AML-193 (cell line): Measurements from ENCODE around the gene OPCML.

Source experiments
- DNase-seq, 2 experiments: peaks; one replicate each; lab custom pipeline; 2025; lab: John Stamatoyannopoulos, UW

Gene OPCML

DNA sequence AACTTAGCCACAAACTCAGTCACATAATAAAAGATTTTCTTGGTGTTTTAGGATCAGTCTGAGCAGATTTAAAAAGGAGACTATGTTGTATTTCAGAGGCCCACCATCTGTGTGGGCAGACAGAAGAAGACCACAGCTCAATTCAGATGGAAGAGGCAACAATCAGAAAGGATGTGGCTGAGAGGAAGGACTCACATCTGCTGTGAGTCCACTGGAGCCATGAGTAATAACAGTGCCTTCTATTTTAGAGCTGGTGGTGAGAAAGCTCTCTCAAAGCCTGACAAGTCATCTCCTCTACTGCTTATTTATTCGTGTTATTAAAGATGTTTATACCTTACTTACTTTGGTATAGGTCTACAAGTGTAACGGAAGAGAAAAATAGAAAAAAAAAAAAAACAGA lies 357.2 kb downstream of the OPCML start:
- DNase-seq: no peak

DNA sequence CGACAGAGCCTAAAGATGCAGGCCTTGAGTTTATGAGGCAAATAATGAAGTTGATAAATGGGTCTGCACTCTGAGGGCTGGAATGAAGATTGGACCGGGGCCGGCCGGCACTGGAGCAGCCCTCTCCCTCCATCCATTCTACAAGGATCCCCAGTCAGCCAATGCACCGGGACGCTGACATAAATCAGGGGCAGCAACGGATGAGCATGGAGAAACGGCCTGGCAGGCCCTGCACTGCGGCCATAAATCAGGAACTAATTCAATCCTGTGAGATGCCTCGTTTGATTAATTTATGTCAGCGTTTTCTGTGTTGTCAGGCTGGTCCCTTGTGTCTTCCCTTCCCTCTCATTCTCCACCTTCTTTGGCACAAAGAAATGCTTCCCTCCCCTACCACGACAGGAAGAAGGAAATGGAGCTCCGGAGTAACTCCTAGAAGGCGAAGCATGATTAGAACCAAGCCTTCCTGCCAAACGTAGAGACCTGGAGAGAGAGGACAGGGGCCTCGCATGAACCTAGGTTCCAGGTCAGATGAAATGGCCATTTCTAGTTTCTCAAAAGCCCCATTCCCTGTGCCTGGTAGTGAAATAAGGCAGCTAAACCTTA lies 358.4 kb downstream of the OPCML start:
- no peak for DNase-seq

DNA sequence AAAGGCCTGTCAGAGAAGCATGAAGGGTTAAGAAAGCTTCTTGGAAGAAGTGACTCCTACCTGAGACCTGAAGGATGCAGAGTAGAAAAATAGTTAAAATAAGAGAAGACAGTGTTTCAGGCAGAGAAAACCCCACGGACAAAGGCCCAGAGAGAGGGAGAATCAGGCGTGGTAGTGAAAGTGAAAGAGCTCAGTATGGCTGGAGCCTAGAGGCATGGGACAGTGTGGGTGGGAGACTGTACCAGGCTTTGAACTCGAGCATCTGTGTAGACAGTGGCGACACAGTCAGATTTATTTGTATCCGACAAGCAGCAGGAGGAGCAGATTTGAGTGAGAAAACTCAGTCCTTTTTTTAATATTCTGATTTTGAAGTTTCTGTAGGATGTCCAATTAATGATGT lies 360.0 kb downstream of the OPCML start:
- DNase-seq: no peak

DNA sequence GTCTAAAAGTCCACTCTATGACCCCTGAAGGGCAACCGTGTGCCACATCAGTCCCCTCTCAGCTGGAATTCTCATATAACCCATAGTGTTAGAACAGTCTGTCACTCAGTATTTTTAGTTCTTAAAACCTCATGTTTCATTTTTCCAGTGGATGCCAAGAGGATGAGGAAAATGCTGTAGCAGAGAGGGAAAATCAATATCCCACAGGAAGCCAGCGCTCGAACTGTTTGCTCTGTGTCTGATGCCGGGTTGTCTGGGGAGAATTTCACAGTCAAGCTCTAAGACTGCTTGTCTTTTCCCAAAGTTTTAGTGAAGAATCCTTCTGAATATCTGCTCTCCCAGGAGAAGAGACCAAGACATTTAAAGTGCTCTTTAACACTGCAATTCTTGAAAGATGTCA lies 360.9 kb downstream of the OPCML start:
- DNase-seq: no peak

DNA sequence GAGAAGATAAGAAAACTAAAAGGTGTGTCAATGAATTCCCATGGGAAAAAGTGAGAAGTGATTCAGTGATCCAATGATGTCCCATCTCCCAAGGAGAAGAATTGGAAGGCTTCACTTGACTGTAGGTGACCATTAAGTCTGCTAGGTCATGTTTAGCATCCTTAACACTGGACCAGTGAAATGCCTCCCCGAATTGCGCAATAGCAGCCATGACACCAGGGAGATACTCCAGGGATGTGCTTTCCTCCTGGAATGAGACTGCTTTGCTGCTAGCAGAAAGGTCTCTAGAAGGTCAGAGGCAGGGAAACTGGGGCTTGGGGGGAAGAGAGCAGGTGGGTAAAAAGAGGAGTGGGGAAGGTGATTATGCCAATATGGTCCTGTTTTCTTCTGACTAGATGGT lies 364.3 kb downstream of the OPCML start:
- DNase-seq: no peak

DNA sequence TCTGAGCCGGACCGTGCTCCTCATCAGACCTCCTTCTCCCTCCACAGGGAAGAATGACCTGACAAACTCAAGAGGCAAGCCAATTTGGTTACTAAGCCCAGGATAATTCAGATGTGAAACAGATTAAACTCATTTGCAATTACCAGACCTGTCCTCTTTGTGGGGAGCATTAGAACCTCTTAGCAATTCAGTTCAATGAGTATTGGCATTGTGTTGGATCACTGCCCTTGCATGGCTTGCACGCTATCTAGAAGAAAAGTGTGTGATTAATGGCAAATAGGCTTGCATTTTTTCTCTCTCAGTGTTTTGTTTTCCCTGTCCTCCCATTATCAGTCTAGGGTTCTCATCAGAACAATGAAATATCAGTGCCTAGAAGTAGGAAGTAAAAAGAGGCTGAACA lies 365.6 kb downstream of the OPCML start:
- no peak for DNase-seq

DNA sequence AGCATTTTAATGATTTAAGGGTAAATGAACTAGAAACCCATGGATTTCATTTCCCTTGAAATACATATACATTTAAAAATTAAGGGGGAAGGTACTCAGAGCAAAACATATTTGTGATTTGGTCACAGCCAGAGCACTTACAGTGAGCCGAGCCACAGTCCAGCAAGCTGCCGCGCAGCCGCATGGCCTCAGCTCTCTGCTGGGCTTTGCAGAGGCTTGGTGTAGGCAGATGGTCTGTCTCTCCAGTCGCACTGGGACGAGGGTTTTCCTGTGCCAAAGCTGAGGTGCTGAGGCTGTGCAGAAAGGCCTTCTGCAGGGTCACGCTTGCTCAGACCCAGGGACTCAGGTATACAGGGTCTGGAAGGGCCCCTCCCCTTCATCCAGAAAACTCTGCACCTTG lies 367.3 kb downstream of the OPCML start:
- DNase-seq: no peak

DNA sequence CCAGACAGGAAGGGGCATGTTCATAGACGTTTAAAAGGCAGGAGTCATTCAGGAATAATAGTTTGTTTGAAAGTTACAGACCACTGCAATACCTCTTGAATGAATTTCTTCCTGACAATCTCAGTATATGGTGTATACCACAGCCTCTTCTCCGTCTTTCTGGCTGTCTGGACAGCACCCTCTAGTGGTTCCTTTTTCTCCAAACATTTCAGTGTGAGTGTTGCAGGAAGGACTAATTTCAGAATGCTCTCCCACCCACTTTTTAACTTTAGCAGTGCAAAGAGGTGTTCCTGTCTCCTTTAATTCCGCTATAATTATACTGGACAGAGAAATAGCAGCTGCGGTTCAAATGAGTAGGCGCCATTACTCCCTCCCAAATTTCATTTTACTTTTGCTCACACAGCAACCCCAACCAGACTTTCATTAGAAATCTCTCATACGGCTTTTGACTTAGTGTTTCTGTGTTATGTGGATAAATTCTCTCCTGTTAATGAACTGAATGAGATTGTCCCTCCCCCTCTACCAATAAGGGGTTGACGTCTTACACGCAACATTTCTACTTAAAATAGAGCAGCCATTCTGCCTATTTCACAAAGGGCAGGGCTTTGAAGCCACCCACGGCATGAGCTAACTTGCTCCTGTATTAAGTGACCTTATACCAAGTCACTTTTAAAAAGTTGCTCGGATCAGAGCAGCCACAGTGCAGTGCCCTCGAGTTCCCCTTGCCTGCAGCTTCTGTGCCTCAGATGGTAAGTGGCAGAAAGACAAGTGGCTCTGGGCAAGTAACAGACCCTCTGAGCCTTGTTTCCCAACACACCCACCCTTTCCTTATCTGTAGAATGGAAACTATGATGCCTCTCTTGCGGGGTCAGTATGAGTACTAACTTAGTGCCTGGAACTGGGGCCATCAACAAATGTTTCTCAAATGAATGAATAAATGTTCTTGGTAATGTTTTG lies 368.6 kb downstream of the OPCML start:
- DNase-seq: peak; percentile 28 to 30

DNA sequence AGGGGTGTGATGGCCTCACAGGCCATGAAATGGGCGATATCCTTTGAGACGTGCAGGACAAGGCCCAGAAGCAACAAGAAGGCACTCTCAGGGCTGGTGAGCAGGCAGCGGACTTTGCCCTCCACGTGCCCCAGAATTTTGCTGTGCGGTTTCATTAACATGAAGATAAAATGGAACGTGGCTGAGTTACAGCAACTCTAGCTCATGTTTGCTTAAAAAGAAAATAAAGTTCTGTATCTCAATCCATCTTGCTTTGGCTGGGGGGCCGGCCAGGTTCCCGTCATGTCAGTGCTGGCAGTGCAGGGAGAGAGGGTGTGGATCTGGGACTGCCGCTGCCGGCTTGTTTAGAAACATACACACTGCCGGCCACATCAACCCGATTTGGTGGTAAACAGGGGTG lies 370.1 kb downstream of the OPCML start:
- DNase-seq: no peak

DNA sequence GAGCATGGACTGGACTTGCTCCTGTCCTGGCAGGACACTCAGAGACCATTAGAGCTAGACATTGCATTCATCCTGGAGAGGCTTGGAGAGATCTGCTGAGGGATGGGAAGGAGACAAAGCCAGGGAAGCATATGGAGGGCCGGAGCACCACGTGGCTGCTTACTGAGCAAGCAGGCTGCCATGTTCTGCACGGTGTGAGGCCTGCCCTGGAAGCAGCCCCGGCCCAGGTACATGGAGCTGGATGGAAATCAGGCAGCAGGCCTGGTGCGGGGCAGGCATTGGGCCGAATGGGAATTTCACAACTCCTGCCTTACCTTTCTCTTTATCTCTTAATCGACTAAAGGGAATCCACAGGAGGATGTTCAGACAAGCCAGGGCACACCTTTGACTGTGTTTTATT lies 371.5 kb downstream of the OPCML start:
- DNase-seq: no peak

DNA sequence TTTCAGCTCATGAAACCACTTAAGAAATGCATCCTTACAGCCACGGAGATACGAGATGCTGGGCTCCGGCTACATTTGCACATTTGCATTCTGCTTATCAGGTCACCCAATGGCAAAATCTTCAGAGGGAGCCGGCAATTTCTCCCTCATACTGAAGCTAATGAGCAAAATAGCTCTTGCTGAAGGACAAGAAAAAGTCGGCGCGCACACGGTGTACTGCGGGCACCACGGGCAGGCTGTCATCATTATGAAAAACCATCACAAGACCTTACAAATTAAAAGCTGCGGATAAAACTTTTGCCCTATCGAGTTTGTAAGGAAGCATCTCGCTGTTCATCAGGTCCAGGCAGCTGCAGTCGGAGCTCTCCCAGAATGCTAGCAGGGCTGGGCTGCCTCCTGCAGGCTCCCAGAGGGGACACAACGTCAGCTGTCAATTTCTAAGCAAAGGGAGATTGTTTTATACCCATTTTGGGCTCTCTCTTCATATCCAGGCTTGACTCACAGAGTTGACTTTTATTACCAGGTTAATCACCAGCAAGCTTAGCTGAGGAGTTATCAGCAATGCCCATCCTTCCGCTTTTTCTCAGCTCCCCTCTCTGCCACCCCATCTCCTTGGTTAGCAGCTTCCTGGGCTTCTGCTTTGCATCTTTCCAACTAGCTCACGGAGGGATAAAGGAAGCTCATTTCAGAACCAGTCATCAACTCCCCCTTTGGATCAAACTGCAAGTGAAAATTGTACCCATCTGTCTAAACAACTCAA lies 375.1 kb downstream of the OPCML start:
- no peak for DNase-seq

DNA sequence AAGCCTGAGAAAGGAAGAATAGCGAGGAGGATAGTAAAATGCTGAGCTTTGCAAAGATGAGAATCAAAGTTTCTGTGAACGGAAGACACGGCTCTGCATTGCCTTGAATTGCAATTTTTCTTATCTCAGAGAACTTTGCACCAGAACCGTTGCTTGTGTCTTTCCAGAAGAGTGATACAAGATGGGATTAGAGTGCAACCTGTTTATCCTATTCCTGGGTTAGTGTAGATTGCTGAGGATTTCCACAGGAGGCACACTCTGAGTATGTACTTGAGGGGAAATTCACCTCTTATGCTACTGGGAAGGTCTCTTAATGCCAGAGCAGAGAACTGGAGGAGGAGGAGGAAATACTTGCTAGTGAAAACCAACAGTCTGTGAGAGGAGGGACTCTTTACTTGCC lies 377.5 kb downstream of the OPCML start:
- no peak for DNase-seq

DNA sequence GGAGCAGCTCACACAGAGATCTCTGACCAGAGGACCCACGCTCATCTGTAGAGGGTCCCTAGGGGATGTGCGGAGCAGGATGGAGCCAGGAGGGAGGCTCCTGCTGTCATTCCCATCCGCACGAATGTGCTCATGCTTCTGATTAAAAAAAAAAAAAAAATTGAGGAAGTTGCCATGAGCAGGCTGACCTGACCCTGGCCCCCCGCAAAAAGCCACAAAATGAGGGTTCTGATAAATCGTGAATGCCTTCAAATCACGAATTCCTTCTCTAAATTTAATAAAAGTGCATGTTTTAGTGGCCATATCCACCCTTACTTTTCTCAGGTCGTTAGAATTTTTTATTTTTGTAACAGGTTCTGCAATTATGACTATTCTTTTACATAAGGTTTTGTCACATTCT lies 378.2 kb downstream of the OPCML start:
- no peak for DNase-seq

DNA sequence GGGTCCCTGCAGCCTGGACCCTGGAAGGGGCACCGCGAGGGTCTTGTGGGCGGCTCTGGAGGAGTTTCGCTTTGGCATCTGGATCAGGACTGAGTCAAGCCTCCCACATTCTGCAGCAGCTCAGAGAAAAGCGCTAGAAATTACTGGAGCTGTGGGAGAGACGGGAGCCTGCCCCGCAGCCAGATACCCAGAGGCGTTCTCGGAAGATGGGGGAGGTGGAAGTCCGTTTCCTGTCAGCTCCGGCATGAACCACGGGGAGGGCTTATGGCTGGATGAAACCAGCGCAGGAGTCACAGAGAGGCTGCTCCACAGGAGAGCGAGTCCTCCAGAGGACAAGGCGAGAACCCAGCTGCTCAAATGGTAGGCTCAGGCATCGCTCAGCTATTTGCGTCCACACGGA lies 379.3 kb downstream of the OPCML start:
- DNase-seq: no peak

DNA sequence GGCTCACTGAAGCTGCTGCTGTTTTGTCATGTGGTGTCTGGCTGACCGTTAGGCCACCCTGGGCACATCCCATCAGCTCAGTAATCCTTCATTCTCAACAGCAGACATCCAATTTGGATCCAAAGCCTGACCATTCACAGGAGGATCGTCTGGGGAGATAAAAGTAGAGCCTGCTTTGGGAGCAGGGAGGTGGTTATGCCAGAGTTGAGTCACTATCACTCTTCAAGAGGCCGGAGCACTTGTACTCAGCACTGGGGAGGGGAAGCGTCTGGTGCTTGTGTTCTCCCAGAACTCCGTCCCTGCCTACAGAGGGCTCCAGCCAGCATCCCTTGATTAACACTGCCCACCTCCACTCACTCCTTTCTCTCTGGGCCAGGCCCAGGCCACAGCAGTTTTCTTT lies 382.6 kb downstream of the OPCML start:
- no peak for DNase-seq

DNA sequence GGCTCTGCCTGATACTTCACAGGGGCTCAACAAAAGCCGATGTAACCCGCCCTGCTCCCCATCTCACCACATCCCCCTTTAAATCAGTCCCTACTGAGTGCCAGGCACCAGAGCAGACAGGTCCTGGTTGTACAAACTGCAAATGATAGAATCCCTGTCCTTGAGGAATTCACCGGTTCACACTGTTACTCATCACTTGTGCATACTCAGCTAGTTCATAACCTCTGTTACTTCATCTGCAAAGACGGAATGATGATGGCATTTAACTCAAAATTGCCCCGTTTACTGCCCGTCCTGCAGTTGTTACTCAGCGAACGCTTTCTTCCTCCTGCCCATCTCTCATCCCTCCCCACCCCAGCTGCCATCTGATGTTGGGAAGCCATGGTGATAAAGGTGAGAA lies 384.7 kb downstream of the OPCML start:
- DNase-seq: no peak

DNA sequence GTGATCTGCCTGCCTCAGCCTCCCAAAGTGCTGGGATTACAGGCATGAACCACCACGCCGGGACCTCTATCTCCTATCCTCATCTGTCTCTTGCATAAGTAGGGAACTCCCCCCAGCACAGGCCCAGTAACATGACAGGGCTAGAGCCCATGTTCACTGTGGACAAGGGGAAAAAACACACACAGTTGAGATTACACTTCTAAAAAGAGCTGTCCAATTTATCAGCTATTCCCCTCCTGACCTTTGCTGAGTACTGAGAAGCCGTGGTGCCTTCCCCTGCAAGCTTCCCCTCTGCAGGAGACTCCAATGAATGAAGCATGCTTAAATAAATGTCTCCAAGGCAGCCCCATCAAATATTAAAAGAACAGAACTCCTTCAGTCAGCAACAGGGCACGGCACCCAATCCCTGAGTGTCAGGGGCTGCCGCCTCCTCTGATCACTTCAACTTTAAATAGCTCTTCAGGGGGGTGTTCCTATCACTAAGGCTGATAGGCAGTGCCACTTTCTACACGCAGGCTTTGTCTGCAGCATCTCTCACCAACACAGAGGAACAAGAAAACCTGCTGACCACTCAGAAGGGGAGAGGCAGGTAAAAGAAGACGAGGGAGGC lies 385.5 kb downstream of the OPCML start:
- no peak for DNase-seq

DNA sequence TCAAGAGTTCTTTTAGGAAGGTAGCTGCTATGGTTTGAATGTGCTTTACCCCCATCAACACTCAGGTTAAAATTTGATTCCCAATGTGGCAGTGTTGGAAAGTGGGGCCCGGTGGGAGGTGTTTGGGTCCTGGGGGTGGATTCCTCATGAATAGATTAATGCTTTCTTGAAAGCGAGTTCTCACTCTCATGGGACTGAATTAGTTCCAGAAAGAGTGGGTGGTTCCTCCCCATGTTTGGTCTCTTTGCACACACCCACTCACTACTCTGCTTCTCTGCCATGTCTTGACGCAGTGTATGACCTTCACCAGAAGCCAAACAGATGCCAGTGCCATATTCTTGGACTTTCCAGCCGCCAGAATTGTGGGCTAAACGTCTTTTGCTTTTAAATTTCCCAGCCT lies 394.4 kb downstream of the OPCML start:
- DNase-seq: no peak

DNA sequence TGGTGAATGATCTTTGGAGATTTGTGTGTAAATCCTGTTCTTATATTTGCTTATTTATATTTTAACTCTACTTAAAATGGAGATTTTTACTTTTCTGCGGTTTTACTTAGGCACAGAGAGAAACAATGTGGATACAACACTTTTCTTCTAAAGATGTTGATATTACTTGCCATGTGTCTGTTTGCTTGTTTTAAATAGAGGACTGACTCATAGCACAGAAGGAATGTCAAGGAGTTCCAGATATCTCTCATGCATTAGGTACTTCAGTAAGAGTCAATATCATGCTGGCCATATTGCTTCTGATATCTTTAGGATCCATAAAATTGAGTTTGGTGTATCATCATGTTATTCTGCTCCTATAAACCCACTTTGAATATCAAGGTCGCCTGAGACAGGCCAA lies 395.0 kb downstream of the OPCML start:
- no peak for DNase-seq

DNA sequence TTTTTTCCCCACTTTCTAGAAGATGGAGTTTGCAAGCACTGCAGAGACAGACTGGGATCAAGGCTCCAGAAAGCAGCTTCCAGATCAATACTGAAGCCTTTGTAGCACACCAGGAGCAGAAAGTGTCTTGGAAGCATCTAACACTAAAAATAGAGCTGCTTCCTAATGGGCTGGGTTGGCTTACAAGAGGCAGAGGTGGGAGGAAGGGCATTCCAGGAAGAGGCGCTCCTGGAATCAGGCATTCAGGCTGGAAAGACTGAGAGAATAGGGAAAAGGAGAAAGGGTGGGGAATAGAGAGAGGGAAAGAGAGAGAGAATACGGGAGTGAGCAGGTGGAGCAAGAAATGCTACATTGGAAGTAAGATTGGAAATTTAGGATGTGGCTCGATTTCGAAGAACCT lies 395.9 kb downstream of the OPCML start:
- DNase-seq: no peak

DNA sequence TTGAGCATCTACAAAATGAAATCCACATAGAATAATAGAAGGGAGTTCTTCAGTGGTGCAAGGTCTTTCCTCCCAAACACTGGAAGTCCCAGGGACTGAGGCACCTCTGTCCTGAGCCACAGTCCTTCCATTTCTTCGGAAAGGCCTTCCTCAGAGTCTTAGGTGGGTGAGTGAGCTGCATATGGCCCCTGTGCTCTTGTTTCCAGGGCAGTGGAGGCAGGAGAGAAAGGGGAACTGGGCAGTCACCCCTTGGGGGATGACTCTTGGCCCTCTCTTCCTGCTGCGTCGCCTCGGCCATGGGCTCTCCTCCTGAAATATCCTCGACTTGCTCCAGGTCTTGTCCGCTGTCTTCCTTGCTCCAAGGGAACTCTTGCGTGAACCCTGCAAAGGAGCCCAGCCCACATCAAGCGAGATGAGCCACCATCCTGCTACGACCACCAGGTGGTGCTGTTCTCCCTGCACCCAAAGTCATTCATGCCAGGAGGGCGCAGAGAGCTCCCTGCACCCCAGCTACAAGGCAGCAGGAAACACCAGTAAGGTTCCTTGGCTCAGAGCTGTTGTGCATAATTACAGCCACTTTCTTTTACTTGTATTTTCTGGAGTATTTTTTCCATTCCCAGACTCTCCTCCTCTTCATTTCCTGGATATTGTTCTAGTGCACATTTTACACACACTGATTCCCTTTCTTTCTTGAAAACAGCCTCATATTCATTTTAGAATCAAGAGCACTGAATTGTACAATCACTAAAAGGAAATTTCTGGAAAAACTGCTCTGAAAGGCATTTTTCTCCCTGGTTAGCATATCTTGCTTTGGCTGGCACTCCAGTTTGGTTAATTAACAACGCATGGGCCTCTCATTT lies 397.8 kb downstream of the OPCML start:
- peak; percentile 7 to 25 for DNase-seq

DNA sequence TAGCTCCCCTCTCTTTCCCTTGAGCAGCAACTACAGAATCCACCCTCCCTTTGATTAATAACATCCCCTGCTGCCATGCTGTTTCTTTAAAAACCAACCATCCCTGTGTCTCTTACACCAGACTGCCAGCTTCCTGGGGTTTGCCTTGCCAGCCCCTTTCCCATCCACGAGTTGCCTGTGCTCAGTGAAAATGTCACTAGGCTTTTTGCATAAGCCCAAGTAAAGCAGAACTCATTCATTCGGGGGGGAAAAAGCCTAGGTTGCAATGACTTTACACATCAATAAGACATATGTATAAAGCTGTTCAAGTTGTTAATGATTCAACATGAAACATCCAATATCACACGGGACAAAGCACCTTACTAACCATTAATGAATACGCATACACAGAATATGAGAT lies 398.7 kb downstream of the OPCML start:
- DNase-seq: no peak
